ENCODE measurements around the gene CALD1.

The CALD1 gene

GRCh38 chr7:134866617-134867016 is 87.2 kb downstream of the CALD1 start:
- no peak for DNase-seq

GRCh38 chr7:134870156-134870555 is 90.7 kb downstream of the CALD1 start:
- no peak for DNase-seq

- no peak for DNase-seq
Measured at GRCh38 chr7:134870781-134871180, 91.3 kb downstream of the CALD1 start.

DNA sequence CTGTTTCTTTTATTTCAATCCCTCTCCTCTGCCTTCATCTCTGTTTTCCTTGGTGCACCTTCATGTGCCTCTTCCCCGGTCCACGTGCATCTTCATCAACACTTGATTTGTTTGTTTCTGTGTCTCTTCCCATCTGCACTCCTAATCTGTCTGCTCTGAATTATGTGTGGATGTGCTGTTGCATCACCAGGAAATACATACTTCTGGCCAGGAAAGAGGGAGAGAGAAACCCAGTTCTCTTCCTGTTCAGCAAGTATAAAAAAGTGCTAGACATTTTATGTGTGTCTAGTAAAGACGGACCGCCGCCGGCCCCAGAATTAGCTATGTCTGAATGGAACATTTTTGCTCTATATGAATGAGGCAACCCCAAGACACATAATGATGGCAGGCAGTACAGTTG is 93.8 kb downstream of the CALD1 start:
- no peak for DNase-seq

DNA sequence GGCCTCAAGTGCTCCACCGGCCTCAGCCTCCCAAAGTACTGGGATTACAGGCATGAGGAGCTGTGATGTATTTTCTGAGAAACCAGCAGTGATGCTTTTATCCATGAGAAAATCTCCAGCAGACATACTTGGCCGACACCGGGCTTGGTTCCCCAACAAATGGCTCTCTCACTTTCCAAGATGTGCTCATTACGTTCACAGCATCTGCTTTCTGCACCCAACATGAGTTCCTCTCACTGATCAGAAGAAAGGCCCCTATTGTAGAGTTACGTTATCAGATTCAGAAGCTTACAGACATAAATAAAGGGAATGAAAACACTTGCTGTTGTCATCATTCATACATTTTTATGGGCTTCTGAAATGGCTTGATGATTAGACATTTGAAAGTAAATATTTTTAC is 95.0 kb downstream of the CALD1 start:
- no peak for DNase-seq

- DNase-seq = no peak
Measured at GRCh38 chr7:134875867-134876266, 96.4 kb downstream of the CALD1 start.

DNA sequence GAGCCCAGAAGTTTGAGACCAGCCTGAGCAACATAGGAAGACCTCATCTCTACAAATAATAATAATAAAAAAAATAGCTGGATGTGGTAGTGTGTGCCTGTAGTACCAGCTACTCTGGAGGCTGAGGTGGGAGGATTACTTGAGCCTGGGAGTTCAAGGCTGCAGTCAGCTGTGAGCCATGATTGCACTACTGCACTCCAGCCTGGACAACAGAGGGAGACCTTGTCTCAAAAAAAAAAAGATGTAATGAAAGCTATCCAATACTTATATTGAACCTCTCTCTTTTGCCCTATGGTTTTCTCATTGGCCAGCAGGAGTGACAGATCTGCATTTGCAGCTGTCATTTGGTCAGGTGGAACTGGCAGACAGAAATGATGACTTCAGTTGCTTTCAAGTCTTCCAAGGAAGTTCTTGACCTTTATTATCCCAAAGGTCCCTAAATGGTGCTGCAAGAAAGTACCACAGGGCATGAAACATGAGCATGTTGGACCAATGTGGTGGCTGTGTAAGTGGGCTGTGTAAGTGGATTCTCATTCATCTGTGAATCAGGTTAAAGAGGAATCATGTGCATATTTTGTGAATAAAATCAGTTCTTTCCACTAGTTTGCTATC is 99.4 kb downstream of the CALD1 start:
- DNase-seq = no peak

DNA sequence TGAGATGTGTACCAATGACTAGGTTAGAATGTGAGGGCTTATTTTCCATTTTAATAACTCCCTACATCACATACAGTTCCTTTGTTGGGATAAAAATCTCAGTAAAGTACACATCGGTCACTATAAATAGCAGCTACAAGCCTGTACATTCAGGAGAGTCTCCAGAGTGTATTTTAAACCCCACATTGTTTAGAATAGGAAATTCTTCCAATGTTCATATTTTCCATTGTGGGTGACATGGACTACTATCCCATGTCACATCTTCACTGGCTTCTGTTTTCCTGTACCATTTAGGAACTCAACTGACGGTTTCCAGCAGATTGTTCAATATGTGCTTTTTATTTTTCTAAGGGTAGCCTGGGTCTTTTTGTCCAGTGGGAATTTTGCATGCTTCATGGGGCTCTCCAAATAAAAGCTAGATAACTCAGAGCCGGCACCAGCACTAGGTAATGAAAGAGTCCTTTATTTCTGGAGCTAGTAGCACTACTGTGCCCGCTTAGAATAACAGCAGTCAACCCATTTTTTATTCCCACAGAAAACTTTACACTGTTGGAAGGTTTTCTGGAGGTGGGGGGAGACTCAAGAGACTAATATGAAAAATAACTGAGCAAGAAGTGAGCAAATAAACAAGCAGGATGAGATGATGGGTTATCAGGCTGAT is 100.5 kb downstream of the CALD1 start:
- DNase-seq = no peak

GRCh38 chr7:134882481-134882880 is 103.0 kb downstream of the CALD1 start:
- no peak for DNase-seq

DNA sequence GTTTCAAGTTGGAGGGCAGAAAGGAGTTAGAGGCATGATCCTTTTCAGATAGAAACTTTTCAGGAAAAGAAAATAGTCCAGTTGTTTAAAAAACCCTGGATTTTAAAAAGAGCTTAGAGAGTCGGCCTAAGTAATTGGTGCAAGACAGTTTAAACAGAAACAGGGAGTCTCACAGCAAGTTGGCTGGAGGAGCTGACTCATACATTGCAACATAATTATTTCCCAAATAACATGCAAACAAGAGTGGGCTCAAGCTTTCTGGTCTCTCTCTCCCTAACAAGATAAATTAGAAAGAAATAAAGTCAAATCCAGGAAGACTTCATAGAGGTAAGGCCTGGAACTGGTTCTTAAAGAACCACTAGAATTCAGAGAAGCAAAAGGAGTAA is 106.5 kb downstream of the CALD1 start:
- DNase-seq = no peak

GRCh38 chr7:134886353-134887057 is 107.1 kb downstream of the CALD1 start:
- no peak for DNase-seq

GRCh38 chr7:134887523-134887922 is 108.1 kb downstream of the CALD1 start:
- DNase-seq = no peak

DNA sequence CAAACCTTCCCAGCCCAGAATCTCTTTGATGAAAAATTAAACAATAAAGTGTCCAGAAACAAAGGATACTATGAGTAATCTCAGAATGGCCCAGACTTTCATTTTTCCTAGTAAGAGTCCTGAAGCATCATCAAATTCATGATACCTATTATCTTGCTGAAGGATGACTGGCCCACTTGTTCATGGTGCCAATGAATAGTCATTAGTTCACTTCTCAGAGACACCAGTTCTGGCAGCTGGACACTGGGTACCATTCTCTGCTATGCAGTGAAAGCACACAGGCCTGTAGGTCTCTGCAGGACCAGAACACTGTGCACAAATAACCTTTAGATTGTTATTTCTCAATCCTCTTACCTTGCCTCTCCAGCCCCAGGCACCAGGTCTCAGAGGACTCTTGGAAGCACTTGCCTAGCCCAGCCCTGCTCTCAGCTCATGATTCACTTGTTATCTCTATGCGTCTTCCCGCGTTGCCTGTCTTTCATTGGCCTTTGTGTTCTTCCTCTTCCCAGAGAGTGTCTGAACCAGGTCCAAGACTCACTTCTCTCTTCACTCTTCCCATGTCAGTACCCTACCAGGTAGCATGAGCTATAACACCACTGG is 108.8 kb downstream of the CALD1 start:
- DNase-seq = no peak

DNA sequence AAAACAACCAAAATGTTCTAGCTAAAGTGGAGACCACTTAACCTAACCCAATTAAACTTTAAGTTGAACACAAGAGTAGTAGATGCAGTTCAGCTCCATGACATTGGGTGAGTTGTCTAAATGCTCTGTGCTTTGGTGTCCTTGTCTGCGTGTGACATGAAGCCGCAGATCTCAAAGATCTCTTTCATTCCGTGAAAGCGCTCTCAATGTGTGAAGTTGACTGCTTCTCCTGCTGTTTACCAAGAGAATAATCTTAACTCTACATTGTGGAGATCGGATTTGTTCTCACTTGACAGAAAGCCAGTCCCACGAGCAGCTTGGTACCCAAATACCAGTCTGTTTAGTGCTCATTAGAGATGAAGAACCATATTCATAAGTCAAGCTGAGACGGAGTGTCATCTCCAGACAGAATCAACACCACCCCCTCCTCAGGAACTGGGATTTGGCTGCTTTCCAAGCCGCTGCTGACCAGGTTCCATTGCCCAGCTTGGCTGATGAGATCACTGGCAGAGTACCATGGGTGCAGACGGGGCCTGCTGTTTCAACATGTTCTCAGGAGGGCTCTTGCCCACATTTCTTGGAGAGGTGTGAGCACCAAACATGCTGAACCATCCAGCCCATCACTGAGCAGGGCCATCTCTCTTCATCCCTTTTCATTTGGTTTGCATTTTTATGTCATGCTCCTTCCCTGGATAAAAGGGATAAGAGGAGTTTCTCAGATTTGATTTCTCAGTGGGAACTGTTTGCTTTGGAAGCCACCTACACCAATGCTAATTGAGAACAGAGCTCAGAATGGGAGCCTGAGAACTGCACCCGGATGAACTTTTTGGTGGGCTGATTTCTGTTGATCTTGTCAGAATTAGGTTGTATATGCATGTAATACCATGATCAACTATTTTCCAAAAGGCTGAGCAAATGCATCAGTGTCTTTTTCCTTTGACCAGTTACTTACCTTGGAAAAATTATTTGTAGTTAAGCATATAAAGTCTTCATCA is 111.1 kb downstream of the CALD1 start:
- DNase-seq = peak; percentile 50

DNA sequence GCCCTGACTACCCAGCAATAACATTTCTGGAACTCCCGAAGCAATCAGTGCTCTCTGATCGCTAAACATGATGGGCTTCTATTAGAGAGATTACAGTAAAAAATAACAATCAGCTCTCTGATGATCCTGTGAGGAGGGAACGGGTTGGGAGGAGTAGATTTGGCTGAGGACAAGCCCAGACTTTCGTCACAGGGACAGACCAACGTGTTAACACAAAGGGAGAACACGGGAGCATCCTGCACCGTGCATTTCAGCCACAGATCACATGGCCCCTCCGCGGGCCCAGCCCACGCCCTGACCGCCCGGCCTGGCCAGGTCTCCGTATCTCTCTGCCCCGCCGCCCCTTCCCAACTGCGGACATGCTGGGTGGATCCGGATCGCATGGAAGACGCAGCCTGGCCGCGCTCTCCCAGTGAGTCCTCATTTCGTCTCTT is 111.8 kb downstream of the CALD1 start:
- peak; percentile 75 for DNase-seq

DNA sequence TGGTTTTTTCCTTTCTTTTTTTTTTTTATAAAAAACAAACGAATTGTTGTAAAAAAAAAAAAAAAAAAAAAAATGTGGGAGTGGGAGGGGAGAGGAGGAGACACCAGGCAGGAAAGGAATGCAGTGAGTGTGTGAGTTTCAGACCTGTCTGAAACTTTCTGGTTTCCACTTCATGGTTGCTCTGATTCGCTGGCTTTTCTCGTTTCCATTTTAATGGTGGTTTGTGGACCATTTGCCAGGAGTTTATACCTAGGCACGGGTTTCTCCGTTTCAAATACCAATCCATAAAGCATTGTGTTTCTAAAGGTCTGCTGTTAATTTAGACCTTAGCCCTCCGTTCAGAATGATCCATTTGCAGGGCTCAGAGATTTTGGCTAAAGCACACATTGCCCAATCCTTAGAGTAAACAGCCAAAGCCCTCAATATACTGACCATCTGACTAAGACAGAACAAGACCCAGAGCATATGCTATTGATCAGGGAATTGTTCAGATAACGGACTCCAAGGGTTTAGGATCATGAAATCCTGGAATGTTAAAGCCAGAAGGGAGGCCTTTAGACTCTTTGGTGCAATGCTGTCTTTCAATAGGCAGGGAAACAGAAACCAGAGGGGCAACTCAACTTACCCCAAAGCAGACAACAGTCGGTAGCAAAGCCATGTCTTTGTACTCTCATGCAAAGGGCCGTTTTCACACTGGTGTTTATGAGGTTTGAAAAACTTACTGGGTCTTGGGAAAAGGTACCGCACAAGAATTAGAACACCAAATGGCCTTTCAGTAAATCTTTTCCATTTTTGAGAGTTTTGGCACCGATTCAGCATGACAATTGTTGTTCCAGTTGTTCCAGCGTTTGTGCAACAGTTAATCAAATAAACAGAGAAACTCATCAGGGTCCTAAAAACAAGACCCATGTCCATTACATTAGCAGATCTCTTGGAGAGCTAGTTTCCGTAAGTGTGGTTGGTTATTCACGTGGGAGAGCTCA is 112.6 kb downstream of the CALD1 start:
- no peak for DNase-seq

GRCh38 chr7:134892963-134893362 is 113.5 kb downstream of the CALD1 start:
- no peak for DNase-seq

- no peak for DNase-seq
Measured at GRCh38 chr7:134893920-134894319, 114.5 kb downstream of the CALD1 start.

DNA sequence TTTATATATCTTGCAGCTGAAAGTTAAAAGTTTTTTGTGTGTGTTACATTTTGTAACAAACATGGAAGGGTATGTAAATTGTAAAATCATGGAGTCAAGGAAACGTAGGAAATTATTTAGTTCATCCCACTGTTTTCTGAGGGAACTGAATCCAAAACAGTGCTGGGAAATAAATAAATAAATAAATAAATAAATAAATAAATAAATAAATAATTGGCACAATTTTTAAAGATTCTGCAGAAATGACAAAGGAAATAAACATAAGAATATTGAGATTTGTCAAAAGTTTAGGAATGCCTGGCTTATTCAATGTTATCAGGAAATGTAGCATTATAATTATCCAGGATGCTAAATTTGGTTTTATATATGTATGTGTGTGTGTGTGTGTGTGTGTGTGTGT is 115.5 kb downstream of the CALD1 start:
- no peak for DNase-seq

- no peak for DNase-seq
Measured at GRCh38 chr7:134896073-134896472, 116.6 kb downstream of the CALD1 start.

- no peak for DNase-seq
Measured at GRCh38 chr7:134897936-134898335, 118.5 kb downstream of the CALD1 start.

Measured in NCI-H524 treated with DMSO at 0.1 percent for 48 hours (cell line).